GM12872 (cell line): Measurements from ENCODE around the gene RPS25.
A peak's percentile ranks its signal among the peaks of the same experiment; 100 is the strongest.

Experiments
- CTCF ChIP-seq: IDR thresholded peaks from 3 replicates; pipeline ENCODE4 v1.5.1; 2011; ENCODE audit warnings: low read depth, mild to moderate bottlenecking, low read length, moderate library complexity; ENCODE audit not compliant: insufficient read depth

The RPS25 gene

GRCh38 chr11:119056421-119056999, 38.4 kb upstream of the RPS25 start:
- TF ChIP-seq CTCF = no peak

- peak; percentile 33; the same call in 1 of the 3 replicates for TF ChIP-seq CTCF
These were observed 37.8 kb upstream of the RPS25 start for GRCh38 chr11:119055901-119056300.

- TF ChIP-seq CTCF = no peak
These were observed 36.3 kb upstream of the RPS25 start for GRCh38 chr11:119054418-119054817.

- no peak for TF ChIP-seq CTCF
These were observed 34.1 kb upstream of the RPS25 start for GRCh38 chr11:119052163-119052814.

- no peak for TF ChIP-seq CTCF
These were observed 33.5 kb upstream of the RPS25 start for GRCh38 chr11:119051440-119052162.

- no peak for TF ChIP-seq CTCF
These were observed 30.9 kb upstream of the RPS25 start for GRCh38 chr11:119049081-119049480.

GRCh38 chr11:119048644-119049043, 30.5 kb upstream of the RPS25 start:
- no peak for TF ChIP-seq CTCF
